HepG2 (cell line): ENCODE results near the gene PKN2. TPM values are rescaled to one million over a fixed set of nuclear protein-coding genes. Genes with fewer than 3 reads are reported as not detected.
A peak's percentile ranks its signal among the peaks of the same experiment; 100 is the strongest.

Source experiments
- ATAC-seq: fragments of 200-7000 bp; cut with Tn5 transposase; 3 replicates; pipeline ENCODE4 v1.9.1; 2020; ENCODE audit warnings: mild to moderate bottlenecking, moderate library complexity
- BruUV-seq: library from RNA; stranded (reverse); fragments of 400-500 nt; replicated peaks from 2 replicates; lab custom pipeline; 2021; lab: Mats Ljungman, UMichigan
- CTCF ChIA-PET: fragments of 300-600 bp; formaldehyde crosslinking; extraction: SDS; loops from one replicate; lab custom pipeline; 2021; ENCODE audit warnings: low total read pairs, inconsistent platforms, low intra/inter-chr PET ratio; lab: Yijun Ruan, JAX
- POLR2A ChIA-PET: fragments of 350-600 bp; sonication (Branson Sonifier 250); formaldehyde crosslinking; loops from one replicate; lab custom pipeline; 2020; ENCODE audit warnings: antibody characterized with exemption, inconsistent platforms; lab: Yijun Ruan, JAX
- DNase-seq: peaks from one replicate; pipeline ENCODE4 v3.0.0-alpha.2; 2015; ENCODE audit warnings: low spot score
- FAIRE-seq: peaks from 3 replicates; lab custom pipeline; 2011; peaks lifted over from hg19 to GRCh38; lab: Jason Lieb, UNC
- H2AFZ ChIP-seq: one replicate; pipeline ENCODE4 v1.6.1; 2011; ENCODE audit warnings: low read length, inconsistent platforms
- H3K27ac ChIP-seq: fragments of 300-600 bp; 3 replicates; pipeline ENCODE4 v1.8.0; 2011; ENCODE audit warnings: mixed run types, mild to moderate bottlenecking, mixed read lengths, low read length, inconsistent platforms; ENCODE audit not compliant: insufficient read depth; ENCODE audit errors: extremely low read length
- H3K27me3 ChIP-seq, 2 experiments: fragments of 200-600 bp in 1 of 2; 2 replicates in 1 of 2; 3 replicates in 1 of 2; pipeline versions ENCODE4 v1.6.0 to v1.8.0; 2011; ENCODE audit warnings: low read length in 2 of 2, mild to moderate bottlenecking in 2 of 2, moderate library complexity in 2 of 2, inconsistent platforms in 1 of 2; ENCODE audit not compliant: insufficient read depth in 2 of 2, control insufficient read depth in 1 of 2
- H3K36me3 ChIP-seq, 2 experiments: fragments of 200-600 bp in 1 of 2; replicated peaks in 1 of 2; 2 replicates in 1 of 2; 3 replicates in 1 of 2; pipeline versions ENCODE4 v1.5.1 to v1.8.0; 2011; ENCODE audit warnings: low read length in 2 of 2, inconsistent platforms in 1 of 2; ENCODE audit not compliant: insufficient read depth in 2 of 2, control insufficient read depth in 1 of 2
- H3K4me1 ChIP-seq: 2 replicates; pipeline ENCODE4 v1.5.1; 2012; ENCODE audit warnings: low read length, inconsistent platforms; ENCODE audit not compliant: insufficient read depth
- H3K4me2 ChIP-seq: 2 replicates; pipeline ENCODE4 v1.6.0; 2011; ENCODE audit warnings: low read depth, low read length, inconsistent platforms
- H3K4me3 ChIP-seq, 3 experiments: fragments of 200-600 bp in 1 of 3; sonication (generic), shearing (Covaris generic) in 1 of 3; replicated peaks in 1 of 3; 2 replicates each; pipeline ENCODE4 v1.5.1; 2011 to 2016; ENCODE audit warnings: low read length in 3 of 3, inconsistent platforms in 2 of 3, low read depth in 2 of 3, mild to moderate bottlenecking in 2 of 3, control low read depth in 1 of 3, mixed read lengths in 1 of 3; ENCODE audit not compliant: insufficient read depth in 1 of 3
- H3K79me2 ChIP-seq: one replicate; pipeline ENCODE4 v1.6.1; 2011; ENCODE audit warnings: low read length, inconsistent platforms; ENCODE audit not compliant: insufficient read depth
- H3K9ac ChIP-seq: 2 replicates; pipeline ENCODE4 v1.6.0; 2011; ENCODE audit warnings: mild to moderate bottlenecking, low read depth, low read length, inconsistent platforms; ENCODE audit not compliant: insufficient read depth
- H3K9me3 ChIP-seq: 2 replicates; pipeline ENCODE4 v1.5.1; 2012; ENCODE audit warnings: mild to moderate bottlenecking, low read length
- H4K20me1 ChIP-seq: 2 replicates; pipeline ENCODE4 v1.6.0; 2011; ENCODE audit warnings: inconsistent platforms, mild to moderate bottlenecking, low read length, moderate library complexity; ENCODE audit not compliant: insufficient read depth
- CHCHD3 ChIP-seq: sonication (generic); formaldehyde crosslinking; IDR thresholded peaks from 2 replicates; pipeline ENCODE4 v1.8.0; 2022; ENCODE audit warnings: mild to moderate bottlenecking, missing genetic modification reagents, moderate library complexity
- ETV6 ChIP-seq: sonication (generic); formaldehyde crosslinking; conservative IDR thresholded peaks from 2 replicates; pipeline ENCODE4 v1.4.0; 2020; ENCODE audit warnings: missing genetic modification reagents
- JUNB ChIP-seq: sonication (generic); formaldehyde crosslinking; IDR thresholded peaks from 2 replicates; pipeline ENCODE4 v1.8.0; 2022; ENCODE audit warnings: missing genetic modification reagents, mild to moderate bottlenecking, borderline replicate concordance
- KLF6 ChIP-seq: IDR thresholded peaks from 2 replicates; pipeline ENCODE4 v1.8.0; 2016; ENCODE audit warnings: missing biosample characterization, missing genetic modification reagents
- NKX3-1 ChIP-seq: sonication (generic); formaldehyde crosslinking; IDR thresholded peaks from 2 replicates; pipeline ENCODE4 v1.5.0; 2020; ENCODE audit warnings: missing genetic modification reagents
- NPAS2 ChIP-seq: sonication (generic); formaldehyde crosslinking; IDR thresholded peaks from 2 replicates; pipeline ENCODE4 v1.8.0; 2022; ENCODE audit warnings: mild to moderate bottlenecking, missing genetic modification reagents, borderline replicate concordance
- RAD21 ChIP-seq: fragments of 450-650 bp; formaldehyde crosslinking; IDR thresholded peaks from 2 replicates; pipeline ENCODE4 v1.5.0; 2020; ENCODE audit warnings: mild to moderate bottlenecking
- ZNF775 ChIP-seq: sonication (generic); formaldehyde crosslinking; IDR thresholded peaks from 2 replicates; pipeline ENCODE4 v1.4.0; 2020; ENCODE audit warnings: missing genetic modification reagents, mild to moderate bottlenecking, moderate library complexity, borderline replicate concordance
- WGBS: methylation state at CpG from one replicate; pipeline ENCODE4 v1.1.6; 2017; ENCODE audit warnings: low lambda C conversion rate; 5-methylcytosine and 5-hydroxymethylcytosine counted together
- in situ Hi-C: cut with HindIII; loops from 2 replicates; pipeline ENCODE4 v1.10.0; 2017; ENCODE audit warnings: low pct_unique_long_range_greater_than_20kb; ENCODE audit not compliant: extremely low pct_ligation_motif_present
- intact Hi-C: fragments of 100-400 bp; cut with micrococcal nuclease; formaldehyde crosslinking; loops from one replicate; pipeline ENCODE4 v1.10.0; 2022; ENCODE audit not compliant: unreplicated experiment
- polyA plus RNA-seq, 8 experiments: library from polyadenylated mRNA; depleted of rRNA in 3 of 8; stranded (reverse) in 7 of 8; unstranded in 1 of 8; fragments of >200 nt; fragmentation: Illumina TruSeq in 4 of 8; extraction: Trizol in 4 of 8; gene quantifications; 2 replicates each; pipeline versions ENCODE4 v1.2.1 to v1.2.3, GENCODE V29; 2011 to 2016; ENCODE audit warnings: low read depth in 4 of 8, missing spikeins in 1 of 8, mixed read lengths in 1 of 8; ENCODE audit not compliant: insufficient read depth in 1 of 8
- total RNA-seq, 5 experiments: library from RNA; depleted of rRNA; stranded (reverse); fragments of >200 nt; fragmentation: Illumina TruSeq; extraction: Trizol; gene quantifications; 2 replicates each; pipeline ENCODE4 v1.2.3, GENCODE V29; 2016; ENCODE audit warnings: low read depth in 1 of 5
- TF ChIP-seq, protein P1 (sequence below): sonication (generic); formaldehyde crosslinking; conservative IDR thresholded peaks from 2 replicates; pipeline ENCODE4 v1.4.0; 2020; ENCODE audit warnings: missing genetic modification reagents
- TF ChIP-seq, protein P2 (sequence below): sonication (generic); formaldehyde crosslinking; IDR thresholded peaks from 2 replicates; pipeline ENCODE4 v1.4.0; 2020; ENCODE audit warnings: mild to moderate bottlenecking, missing genetic modification reagents

Gene PKN2
- total and polyA plus RNA-seq, 2 of the 13 experiments (the other 11 are each of a cell fraction or from before 2014, with no cell fraction given), result 17.0 to 29.4 TPM

DNA sequence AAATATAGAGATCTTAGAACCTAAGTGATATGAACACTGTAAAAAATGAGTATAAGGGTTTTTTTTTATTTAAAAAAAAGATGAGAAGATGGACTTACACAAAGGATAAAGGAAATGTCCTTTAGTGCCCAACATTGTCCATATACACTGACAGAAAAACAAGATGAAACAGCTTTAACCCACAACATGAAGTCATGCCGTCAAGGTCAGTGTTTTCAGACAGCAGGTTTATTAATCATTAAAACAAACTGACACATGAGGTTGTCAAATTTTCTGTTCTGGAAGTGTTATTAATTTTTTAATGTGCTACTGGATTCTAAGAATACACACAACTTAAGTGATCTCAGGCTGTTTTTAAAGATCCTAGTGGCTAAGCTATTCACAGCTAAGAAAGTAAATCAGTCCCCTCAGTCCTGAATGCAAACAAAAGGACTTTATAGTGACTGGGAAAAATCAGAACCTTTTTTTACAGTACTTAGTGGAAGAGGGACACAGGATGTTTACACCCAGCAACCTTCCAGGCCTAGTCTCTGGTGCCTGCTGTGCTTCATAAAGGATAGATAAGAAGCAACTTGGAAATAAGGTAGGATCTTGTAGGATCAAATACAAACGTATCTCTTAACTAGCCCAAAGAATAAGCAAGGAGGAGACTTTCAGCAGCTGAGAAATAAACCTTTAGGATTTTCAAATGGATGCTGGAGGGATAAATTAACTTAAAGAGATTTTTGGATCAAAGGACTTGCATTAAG, 21.9 kb upstream of the PKN2 start:
- ChIA-PET POLR2A (no interaction called here), CTCF (no interaction called here)
- Histone ChIP-seq H3K4me2 (peak overlapping the region; percentile 28), H3K27me3 (no peaks in the 10 kb centered on the region), H3K36me3 (no peaks in the 10 kb centered on the region), H3K4me1 (peaks cover 26% of the 10 kb centered on the region)
- intact Hi-C loops, result no loop called here
- in situ Hi-C loops, result no loop called here
- FAIRE-seq, result no peak
- no peak for DNase-seq
- 12% methylated on average over 2 of the region's 2 CpGs for WGBS
- TF ChIP-seq RAD21 (CRISPR knock-in tag) (no peak), NKX3-1 (CRISPR knock-in tag) (no peak), NPAS2 (CRISPR knock-in tag) (no peak), ETV6 (CRISPR knock-in tag) (no peak), CHCHD3 (CRISPR knock-in tag) (no peak), JUNB (CRISPR knock-in tag) (no peak), ZNF775 (CRISPR knock-in tag) (no peak), KLF6 (no peak)
- TF ChIP-seq, protein P1, sequence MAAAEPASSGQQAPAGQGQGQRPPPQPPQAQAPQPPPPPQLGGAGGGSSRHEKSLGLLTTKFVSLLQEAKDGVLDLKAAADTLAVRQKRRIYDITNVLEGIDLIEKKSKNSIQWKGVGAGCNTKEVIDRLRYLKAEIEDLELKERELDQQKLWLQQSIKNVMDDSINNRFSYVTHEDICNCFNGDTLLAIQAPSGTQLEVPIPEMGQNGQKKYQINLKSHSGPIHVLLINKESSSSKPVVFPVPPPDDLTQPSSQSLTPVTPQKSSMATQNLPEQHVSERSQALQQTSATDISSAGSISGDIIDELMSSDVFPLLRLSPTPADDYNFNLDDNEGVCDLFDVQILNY (CRISPR knock-in tag), result no peak
- TF ChIP-seq, protein P2, sequence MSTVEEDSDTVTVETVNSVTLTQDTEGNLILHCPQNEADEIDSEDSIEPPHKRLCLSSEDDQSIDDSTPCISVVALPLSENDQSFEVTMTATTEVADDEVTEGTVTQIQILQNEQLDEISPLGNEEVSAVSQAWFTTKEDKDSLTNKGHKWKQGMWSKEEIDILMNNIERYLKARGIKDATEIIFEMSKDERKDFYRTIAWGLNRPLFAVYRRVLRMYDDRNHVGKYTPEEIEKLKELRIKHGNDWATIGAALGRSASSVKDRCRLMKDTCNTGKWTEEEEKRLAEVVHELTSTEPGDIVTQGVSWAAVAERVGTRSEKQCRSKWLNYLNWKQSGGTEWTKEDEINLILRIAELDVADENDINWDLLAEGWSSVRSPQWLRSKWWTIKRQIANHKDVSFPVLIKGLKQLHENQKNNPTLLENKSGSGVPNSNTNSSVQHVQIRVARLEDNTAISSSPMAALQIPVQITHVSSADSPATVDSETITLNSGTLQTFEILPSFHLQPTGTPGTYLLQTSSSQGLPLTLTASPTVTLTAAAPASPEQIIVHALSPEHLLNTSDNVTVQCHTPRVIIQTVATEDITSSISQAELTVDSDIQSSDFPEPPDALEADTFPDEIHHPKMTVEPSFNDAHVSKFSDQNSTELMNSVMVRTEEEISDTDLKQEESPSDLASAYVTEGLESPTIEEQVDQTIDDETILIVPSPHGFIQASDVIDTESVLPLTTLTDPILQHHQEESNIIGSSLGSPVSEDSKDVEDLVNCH (CRISPR knock-in tag), result no peak
- TF ChIP-seq, all 625 proteins: peak for 0
- H4K20me1 ChIP-seq, result no peaks in the 10 kb centered on the region
- H3K27ac ChIP-seq, result no peak overlapping the region
- BruUV-seq, result no TSS peak
- no peak overlapping the region for H3K9ac ChIP-seq
- H3K4me3 ChIP-seq, result no peak overlapping the region; a peak in 1 of 6 replicates
- H3K9me3 ChIP-seq, result no peaks in the 10 kb centered on the region
- H3K79me2 ChIP-seq, result no peaks in the 10 kb centered on the region
- no peak overlapping the region for H2AFZ ChIP-seq
- ATAC-seq, result peak; percentile 31; the same call in 1 of the 3 replicates
